Epithelial cell of esophagus (primary cell): Measurements from ENCODE around the gene ARHGAP42.

Source experiments
- DNase-seq: peaks from one replicate; pipeline ENCODE4 v3.0.0; 2010; ENCODE audit warnings: low read depth
- H3K4me3 ChIP-seq: 2 replicates; pipeline ENCODE4 v1.5.1; 2011; ENCODE audit warnings: mild to moderate bottlenecking, low read length, control low read depth
- CTCF ChIP-seq: IDR thresholded peaks from 2 replicates; pipeline ENCODE4 v1.5.1; 2011; ENCODE audit warnings: low read depth, mild to moderate bottlenecking, low read length, control low read depth, inconsistent platforms; ENCODE audit not compliant: insufficient read depth; ENCODE audit errors: missing control alignments

The ARHGAP42 gene

DNA sequence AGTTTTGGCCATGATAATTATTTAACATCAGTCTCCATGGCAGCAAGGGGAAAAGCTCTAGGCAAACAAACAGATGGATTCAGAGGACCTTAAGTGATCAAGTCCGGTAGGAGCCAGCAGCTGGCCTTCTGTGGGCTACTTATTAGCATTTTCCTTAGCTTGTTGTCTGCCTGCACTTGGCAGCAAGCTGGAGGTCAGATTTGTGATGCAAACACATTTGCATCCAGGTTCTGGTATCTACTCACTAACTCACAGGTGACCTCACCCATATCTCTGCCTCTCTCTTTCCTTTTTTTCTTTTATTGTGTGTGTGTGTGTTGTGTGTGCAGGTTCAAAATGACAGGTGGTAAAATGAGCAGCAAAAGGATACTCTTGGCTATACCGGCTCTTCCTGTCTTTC, 32.3 kb downstream of the ARHGAP42 start:
- TF ChIP-seq CTCF, result no peak
- peak; percentile 50 for DNase-seq
- H3K4me3 ChIP-seq, result no peak overlapping the region

- peak; percentile 66 for DNase-seq
- TF ChIP-seq CTCF, result no peak
- no peak overlapping the region for H3K4me3 ChIP-seq
Measured at GRCh38 chr11:100719809-100720221, 32.7 kb downstream of the ARHGAP42 start.

DNA sequence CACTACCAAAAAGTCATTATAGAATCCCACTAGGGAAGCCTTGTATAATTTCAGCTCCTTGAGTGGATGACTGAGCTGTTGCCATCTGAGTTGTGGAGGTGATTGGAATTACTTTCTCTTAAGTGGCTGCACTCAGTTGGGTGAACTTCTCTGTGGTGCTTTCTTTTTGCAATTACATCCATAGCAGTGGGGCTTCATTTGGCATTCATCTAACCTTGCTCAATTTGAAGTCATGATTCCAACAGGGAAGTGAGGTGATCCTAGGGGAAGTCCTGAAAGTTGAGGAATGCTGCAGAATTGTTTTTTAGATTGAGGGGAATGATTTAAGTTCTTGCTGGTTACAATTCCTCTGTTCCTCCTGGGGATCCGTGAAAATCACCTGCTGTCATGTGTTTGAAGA, 39.6 kb downstream of the ARHGAP42 start:
- TF ChIP-seq CTCF, result no peak
- DNase-seq, result no peak

GRCh38 chr11:100727410-100727809, 40.3 kb downstream of the ARHGAP42 start:
- no peak for DNase-seq
- TF ChIP-seq CTCF, result no peak
- no peak overlapping the region for H3K4me3 ChIP-seq

More for the DNA sequence above, 39.6 kb downstream of the ARHGAP42 start:
- H3K4me3 ChIP-seq, result no peak overlapping the region

DNA sequence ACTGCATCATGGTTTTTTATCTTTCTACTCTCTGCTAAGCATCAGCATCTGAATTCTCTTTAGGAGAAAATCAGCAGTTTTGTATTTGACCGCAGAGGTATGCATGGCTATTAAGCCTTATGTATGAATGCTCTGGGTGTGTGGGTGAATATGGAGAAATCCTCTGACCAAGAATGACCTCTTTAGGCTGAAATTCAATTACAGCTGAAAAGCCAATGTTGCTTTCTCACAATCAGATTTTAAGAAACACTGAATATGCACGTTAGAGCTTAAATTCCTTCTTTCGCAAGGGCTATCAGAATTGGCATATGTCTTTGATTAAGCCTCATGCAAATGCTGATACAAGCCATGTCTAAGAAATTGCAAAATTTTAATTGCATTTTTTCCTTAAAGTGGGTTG, 43.2 kb downstream of the ARHGAP42 start:
- DNase-seq, result no peak
- TF ChIP-seq CTCF, result no peak
- H3K4me3 ChIP-seq, result no peak overlapping the region

GRCh38 chr11:100731471-100731870, 44.4 kb downstream of the ARHGAP42 start:
- no peak for TF ChIP-seq CTCF
- no peak overlapping the region for H3K4me3 ChIP-seq
- no peak for DNase-seq

DNA sequence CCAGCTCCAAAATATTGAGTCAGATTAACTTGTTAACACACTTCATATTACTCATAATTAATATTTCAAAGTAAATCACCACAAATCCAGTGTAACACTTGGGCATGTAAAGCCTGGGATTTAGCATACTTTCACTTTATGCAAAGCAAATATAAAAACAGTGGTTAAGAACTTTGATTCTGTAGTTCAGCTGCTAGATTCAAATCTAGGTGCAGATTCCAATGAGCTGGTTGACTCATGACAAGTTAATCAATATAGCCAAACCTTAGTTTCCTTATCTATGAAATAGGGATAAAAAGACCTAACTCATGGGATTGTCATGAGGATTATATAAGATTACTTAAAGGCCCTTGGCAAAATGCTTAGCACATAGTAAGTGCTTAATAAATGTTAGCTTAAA, 45.9 kb downstream of the ARHGAP42 start:
- no peak for TF ChIP-seq CTCF
- no peak overlapping the region for H3K4me3 ChIP-seq
- no peak for DNase-seq
